Stimulated activated CD8-positive, alpha-beta memory T cell treated with anti-CD3 and anti-CD28 coated beads, Interleukin-4, amount 100 ng/mL, for 4 hours (primary cell): ENCODE measurements around the gene ARAP1.

Source experiments
- DNase-seq, 2 donors: peaks; one replicate each; pipeline ENCODE4 v3.0.0-alpha.2; 2020; ENCODE audit warnings: low read depth in 2 of 2, low spot score in 1 of 2

ARAP1 gene

GRCh38 chr11:72642043-72642883, 109.9 kb downstream of the ARAP1 start:
- DNase-seq = no peak

GRCh38 chr11:72641522-72642042, 110.6 kb downstream of the ARAP1 start:
- DNase-seq = no peak

DNA sequence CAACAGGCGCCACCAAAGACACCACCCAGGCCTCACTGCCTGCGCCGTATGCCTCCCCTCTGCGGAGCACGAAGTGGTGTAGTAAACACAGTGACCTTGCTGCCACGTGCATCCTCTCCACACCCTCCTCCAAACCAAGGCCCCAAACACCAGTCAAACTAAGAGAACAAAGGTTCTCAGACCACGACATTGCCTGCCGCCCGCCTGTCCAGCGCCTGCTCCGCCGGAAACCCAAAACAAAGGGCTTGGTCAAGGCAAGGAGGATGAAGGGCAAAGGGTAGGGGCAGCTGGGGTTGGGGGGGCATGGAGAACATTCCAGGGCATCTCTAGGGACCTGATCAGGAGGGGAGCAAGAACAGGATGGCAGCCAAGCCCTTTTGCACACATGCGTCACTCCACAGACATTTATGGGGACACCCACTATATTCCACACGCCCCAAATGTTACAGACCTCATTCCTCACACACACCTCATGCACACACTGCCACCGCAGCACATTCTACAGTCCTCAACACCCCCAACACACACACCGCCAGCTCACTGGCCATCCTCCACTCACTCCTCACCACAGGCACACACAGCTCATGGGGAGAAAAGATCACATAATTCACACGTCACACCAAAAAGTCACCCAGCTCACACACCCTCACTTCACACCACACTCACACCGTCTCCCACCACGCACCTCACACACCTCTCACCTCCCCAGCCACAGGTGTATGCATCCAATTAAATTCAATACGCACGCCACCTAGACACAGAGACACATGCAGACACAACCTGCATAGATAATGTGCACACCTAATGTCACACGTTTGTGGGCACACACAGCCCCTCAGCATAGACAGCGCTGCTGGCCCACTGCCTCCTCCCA, 112.5 kb downstream of the ARAP1 start:
- no peak for DNase-seq

- no peak for DNase-seq
Measured at GRCh38 chr11:72637926-72638325, 114.3 kb downstream of the ARAP1 start.

DNA sequence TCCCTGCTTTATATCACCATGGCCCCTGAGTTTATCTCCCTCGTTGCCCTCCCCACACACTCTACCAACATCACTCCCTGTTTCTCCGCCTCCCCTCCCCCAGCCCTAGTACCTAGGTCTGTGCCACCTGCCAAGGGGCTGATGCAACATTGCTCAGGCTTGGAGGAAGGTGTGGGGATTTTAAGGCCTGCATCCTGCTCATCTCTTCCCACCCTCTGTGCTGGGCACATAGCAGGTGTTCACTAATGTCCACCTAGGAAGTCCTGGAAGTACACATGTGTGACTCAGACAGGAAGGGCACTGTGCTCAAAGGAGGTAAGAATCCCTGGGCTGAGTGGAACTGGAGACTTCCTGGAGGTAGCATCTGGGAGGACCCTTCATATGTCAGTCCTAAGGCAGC, 115.0 kb downstream of the ARAP1 start:
- no peak for DNase-seq

DNA sequence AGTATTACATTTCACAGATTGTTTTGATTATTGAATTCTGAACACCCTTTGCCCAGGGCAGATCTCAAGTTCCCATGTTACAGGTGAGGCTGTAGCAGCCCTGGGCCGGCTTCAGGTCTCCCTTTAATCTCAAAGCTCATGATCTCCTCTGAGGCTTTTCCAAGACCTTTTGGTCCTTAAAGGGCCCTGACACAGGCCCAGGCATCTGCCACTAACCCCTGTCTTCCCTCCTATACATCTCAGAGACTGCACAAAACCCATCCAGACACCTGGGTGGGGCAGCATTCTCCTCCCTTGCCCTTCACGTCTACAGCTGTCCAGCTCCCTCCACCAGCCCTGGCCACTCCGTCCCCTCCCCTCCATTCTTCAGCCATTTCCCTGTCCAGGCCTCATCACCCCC, 115.8 kb downstream of the ARAP1 start:
- DNase-seq = no peak

DNA sequence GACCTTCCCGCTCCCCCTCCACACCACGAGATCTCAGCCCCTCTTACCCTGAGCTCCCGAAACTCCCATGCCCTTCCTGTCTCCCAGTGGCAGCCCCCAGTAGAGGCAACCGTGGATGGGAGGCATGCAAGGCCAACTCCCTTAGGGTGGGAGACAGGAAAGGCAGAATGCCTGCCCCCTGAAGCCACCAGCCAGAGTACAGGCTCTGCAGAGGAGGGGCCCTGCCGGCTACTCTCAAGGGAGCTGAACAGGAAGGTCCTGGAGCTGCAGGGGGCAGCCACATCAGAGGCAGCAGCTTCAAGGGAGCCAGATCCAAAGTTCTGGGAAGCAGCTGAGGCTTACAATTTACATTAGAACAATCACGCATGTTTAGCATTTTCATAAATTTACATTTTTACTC, 116.3 kb downstream of the ARAP1 start:
- no peak for DNase-seq

DNA sequence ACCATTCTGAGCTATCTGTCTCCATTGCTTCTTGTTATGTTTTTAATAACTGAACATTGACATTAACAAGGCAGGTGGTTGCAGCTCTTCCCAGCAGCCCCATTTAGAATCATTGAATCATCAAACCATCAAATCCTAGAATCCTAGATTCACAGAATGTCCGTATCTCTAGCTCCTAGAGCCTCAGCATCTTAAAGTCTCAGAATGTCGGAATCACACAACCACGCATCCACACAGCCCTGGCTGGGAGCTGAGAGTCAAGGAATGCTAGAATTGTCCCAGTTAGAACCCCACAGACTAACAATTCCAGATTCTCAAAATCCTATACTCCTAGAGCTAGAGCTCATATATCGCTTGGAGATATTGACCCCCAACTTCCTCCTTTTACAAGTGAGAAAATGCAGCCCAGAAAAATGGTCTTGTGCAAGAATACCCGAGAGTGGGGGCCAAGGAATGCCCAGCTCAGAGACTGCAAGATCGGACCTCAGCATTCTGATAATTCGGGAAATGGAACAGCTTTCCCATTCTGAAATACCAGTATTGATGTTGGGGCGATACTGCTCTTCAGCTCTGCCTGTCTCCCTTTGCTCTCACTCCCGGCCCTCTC, 116.8 kb downstream of the ARAP1 start:
- no peak for DNase-seq
